GM12874 (cell line): Measurements from ENCODE around the gene SLC24A4.

Source experiments
- TF ChIP-seq, protein P1 (sequence below): IDR thresholded peaks from 2 replicates; pipeline ENCODE4 v1.5.1; 2011; ENCODE audit warnings: low read depth, mild to moderate bottlenecking, control low read depth, low read length, moderate library complexity; ENCODE audit not compliant: insufficient read depth

Gene SLC24A4

DNA sequence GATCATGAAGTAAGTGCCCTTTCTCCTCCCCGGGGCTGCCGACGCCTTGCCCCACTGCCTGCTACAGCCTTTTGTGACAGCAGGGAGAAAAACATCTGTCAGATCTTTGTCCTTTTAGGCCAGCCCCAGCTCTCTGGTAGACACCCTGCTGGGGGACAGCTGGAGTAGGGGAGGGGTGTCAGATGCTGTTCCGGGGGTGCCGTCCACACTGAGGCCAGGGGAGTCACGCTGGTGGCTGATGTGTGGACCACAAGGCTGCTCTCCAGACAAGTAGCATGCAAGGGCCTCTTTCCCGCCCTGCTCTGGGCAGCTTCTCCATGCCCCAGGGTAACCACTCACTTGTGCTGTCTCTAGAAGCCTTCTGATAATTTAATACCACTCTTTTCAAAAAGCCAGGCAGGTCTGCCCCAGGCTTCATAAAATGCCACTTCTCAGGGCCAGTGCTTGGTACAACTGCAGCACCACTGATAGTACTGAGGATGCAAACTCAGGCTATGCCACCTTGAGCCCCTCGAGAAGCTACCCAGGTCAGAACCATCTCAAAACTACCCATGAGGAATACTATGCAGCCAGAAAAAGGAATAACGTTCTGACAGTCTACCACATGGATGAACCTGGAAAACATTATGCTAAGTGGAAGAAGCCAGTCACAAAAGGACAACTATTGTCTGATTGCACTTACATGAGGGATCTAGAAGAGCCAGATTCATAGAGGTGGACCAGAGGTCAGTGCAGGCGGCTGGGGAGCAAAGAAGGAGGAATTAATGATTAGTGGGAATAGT is 124.6 kb downstream of the SLC24A4 start:
- TF ChIP-seq, protein P1, sequence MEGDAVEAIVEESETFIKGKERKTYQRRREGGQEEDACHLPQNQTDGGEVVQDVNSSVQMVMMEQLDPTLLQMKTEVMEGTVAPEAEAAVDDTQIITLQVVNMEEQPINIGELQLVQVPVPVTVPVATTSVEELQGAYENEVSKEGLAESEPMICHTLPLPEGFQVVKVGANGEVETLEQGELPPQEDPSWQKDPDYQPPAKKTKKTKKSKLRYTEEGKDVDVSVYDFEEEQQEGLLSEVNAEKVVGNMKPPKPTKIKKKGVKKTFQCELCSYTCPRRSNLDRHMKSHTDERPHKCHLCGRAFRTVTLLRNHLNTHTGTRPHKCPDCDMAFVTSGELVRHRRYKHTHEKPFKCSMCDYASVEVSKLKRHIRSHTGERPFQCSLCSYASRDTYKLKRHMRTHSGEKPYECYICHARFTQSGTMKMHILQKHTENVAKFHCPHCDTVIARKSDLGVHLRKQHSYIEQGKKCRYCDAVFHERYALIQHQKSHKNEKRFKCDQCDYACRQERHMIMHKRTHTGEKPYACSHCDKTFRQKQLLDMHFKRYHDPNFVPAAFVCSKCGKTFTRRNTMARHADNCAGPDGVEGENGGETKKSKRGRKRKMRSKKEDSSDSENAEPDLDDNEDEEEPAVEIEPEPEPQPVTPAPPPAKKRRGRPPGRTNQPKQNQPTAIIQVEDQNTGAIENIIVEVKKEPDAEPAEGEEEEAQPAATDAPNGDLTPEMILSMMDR = no peak

DNA sequence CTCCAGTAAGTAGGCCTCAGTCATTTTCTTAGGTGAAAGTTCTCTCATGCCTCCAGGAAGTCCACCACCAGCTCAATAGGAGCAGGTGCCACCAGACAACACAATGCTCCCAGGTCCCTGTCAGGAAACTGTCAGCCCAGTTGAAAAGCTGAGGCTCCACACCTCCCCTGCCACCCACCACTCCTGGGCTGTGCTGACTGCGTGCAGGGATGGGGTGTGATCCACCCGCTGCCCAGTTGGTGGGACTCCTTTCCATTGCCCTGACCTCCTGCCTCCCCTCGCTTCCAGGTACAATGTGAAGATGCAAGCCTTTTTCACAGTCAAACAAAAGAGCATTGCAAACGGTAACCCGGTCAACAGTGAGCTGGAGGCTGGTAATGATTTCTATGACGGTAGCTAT is 125.8 kb downstream of the SLC24A4 start:
- TF ChIP-seq, protein P1 = no peak

DNA sequence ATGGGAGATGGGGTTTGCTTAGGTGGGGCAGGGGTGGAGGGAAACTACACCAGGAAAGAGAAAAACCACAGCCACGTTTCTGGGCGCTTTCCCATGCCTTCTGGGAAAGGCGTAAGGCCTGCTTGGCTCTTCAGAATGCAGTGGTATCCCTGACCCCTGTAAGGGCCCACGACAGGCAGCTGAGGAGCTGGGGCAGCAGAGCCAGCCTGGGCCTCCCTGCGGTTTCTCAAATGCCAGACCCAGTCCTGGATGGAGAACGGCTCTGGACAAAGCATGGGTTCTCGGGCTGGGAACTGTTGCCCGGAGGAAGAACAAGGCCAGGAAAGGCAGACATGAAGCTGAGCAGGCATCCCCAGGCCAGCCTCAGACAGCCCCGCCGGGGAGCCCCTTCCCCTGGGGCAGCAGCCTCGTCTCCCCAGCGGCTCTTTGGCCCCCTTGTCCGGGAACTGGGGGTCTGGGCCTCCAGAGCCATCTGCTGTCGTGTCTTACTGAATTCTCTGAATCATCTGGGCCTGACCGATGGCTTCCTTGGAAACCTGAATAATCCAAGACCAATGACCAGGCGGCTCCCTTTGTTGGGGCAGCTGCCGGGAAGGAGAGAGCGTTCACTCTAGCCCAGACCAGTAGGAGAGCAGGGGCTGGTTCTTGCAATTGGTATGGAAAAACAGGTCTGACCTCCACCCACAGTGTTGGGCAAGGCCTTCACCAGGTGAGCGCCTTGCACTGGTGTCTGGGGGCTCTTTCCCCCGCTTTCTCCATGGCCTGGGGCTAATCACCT is 126.6 kb downstream of the SLC24A4 start:
- TF ChIP-seq, protein P1 = no peak

GRCh38 chr14:92450351-92451070 is 127.5 kb downstream of the SLC24A4 start:
- TF ChIP-seq, protein P1 = no peak

GRCh38 chr14:92451245-92451644 is 128.3 kb downstream of the SLC24A4 start:
- TF ChIP-seq, protein P1 = no peak

GRCh38 chr14:92451755-92452154 is 128.8 kb downstream of the SLC24A4 start:
- TF ChIP-seq, protein P1 = no peak

GRCh38 chr14:92452471-92452870 is 129.5 kb downstream of the SLC24A4 start:
- TF ChIP-seq, protein P1 = no peak
